ENCODE data around the gene ACLY. TPM values are rescaled to one million over a fixed set of nuclear protein-coding genes. Genes with fewer than 3 reads are reported as not detected.
"Not testable (repeated sequence)": the region's sequence is repeated elsewhere in the genome, so short reads cannot be mapped to it uniquely, and the experiment has no call there.

The ACLY gene
- total RNA-seq, 2 experiments from 2014 or later: 185 to 186 TPM

- no peak for DNase-seq
- no peaks in the 10 kb centered on the region for H3K4me1 Mint-ChIP-seq (ENCODE audit: low read depth)
- H3K36me3 Mint-ChIP-seq (ENCODE audit: low read depth): no peaks in the 10 kb centered on the region
- intact Hi-C loops (cut with micrococcal nuclease): no loop called here
- no peaks in the 10 kb centered on the region for H3K9me3 Mint-ChIP-seq
- ChIA-PET POLR2A (interaction anchor here (0.8 to 1.0 kb wide), 2 partner anchors 28 to 153 kb away, joined by 3 to 4 read pairs; partner anchors contain the start of gene CNP), CTCF (no interaction called here)
- H3K27me3 Mint-ChIP-seq: peaks cover 1% of the 10 kb centered on the region
- no peak for TF ChIP-seq CTCF (IDR thresholded peaks at IDR 0.05)
- ATAC-seq: no peak
- H3K4me3 Mint-ChIP-seq: no peak overlapping the region
- no peak overlapping the region for H3K27ac Mint-ChIP-seq
Observed at GRCh38 chr17:41939044-41939692, 20.4 kb upstream of the ACLY start.

- ATAC-seq: no peak
- CTCF ChIA-PET: no interaction called here
- Mint-ChIP-seq H3K27ac (no peak overlapping the region), H3K4me3 (no peak overlapping the region), H3K9me3 (no peaks in the 10 kb centered on the region), H3K27me3 (peaks cover 1% of the 10 kb centered on the region), H3K4me1 (ENCODE audit: low read depth) (no peaks in the 10 kb centered on the region), H3K36me3 (ENCODE audit: low read depth) (no peaks in the 10 kb centered on the region)
- no peak for TF ChIP-seq CTCF (IDR thresholded peaks at IDR 0.05)
- intact Hi-C loops (cut with micrococcal nuclease): no loop called here
- POLR2A ChIA-PET: interaction anchor here (1.0 kb wide), 1 partner anchor 29 kb away, joined by 3 read pairs; the partner anchor contains the start of gene CNP
- no peak for DNase-seq
Observed at GRCh38 chr17:41937970-41938954, 19.5 kb upstream of the ACLY start.

GRCh38 chr17:41935641-41936040 lies 16.9 kb upstream of the ACLY start:
- Mint-ChIP-seq H3K4me3 (no peak overlapping the region), H3K4me1 (ENCODE audit: low read depth) (peaks cover 8% of the 10 kb centered on the region), H3K36me3 (ENCODE audit: low read depth) (no peaks in the 10 kb centered on the region), H3K9me3 (no peaks in the 10 kb centered on the region), H3K27ac (no peak overlapping the region), H3K27me3 (peaks cover 1% of the 10 kb centered on the region)
- no peak for DNase-seq
- intact Hi-C loops (cut with micrococcal nuclease): no loop called here
- no peak for ATAC-seq
- no peak for TF ChIP-seq CTCF (IDR thresholded peaks at IDR 0.05)
- CTCF ChIA-PET: no interaction called here
- POLR2A ChIA-PET: interaction anchor here (1.2 to 1.4 kb wide), 2 partner anchors 17 to 32 kb away, joined by 4 to 6 read pairs; partner anchors contain the start of gene ACLY

GRCh38 chr17:41932816-41933389 lies 14.2 kb upstream of the ACLY start:
- peaks cover 1% of the 10 kb centered on the region for H3K27me3 Mint-ChIP-seq
- peaks cover 4% of the 10 kb centered on the region for H3K36me3 Mint-ChIP-seq (ENCODE audit: low read depth)
- POLR2A ChIA-PET: interaction anchor here (0.6 to 1.2 kb wide), 3 partner anchors 15 to 183 kb away, joined by 3 to 7 read pairs (median 3); partner anchors contain the start of gene ACLY
- H3K9me3 Mint-ChIP-seq: no peaks in the 10 kb centered on the region
- no peak for TF ChIP-seq CTCF (IDR thresholded peaks at IDR 0.05)
- no peak overlapping the region for H3K4me3 Mint-ChIP-seq
- DNase-seq (no peak), ATAC-seq (no peak)
- H3K27ac Mint-ChIP-seq: no peak overlapping the region
- CTCF ChIA-PET: interaction anchor here (1.4 kb wide), 1 partner anchor 14 kb away, joined by 3 read pairs; the partner anchor contains the start of gene ACLY
- H3K4me1 Mint-ChIP-seq (ENCODE audit: low read depth): peaks cover 20% of the 10 kb centered on the region
- intact Hi-C loops (cut with micrococcal nuclease): no loop called here

DNA sequence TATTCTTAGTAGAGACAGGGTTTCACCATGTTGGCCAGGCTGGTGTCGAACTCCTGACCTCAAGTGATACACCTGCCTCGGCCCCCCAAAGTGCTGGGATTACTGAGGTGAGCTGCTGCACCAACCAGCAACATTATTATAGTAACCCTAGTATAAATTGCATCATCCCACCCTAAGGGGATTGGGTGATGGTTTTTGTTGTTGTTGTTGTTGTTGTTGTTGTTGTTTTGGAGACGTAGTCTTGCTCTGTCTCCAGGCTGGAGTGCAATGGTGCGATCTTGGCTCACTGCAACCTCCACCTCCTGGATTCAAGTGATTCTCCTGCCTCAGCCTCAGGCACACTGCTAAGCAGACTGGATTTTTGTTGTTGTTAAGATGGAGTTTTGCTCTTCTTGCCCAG lies 13.0 kb upstream of the ACLY start:
- intact Hi-C loops (cut with micrococcal nuclease); DNase-seq; H3K9me3 Mint-ChIP-seq; ATAC-seq; H3K27ac Mint-ChIP-seq; H3K27me3 Mint-ChIP-seq; H3K36me3 Mint-ChIP-seq (ENCODE audit: low read depth); H3K4me3 Mint-ChIP-seq: not testable (repeated sequence)
- H3K4me1 Mint-ChIP-seq (ENCODE audit: low read depth): peaks cover 21% of the 10 kb centered on the region
- POLR2A ChIA-PET: interaction anchor here (2.2 to 6.0 kb wide), 2 partner anchors 13 to 86 kb away, joined by 6 to 40 read pairs; partner anchors contain the start of genes ACLY and DNAJC7
- CTCF ChIA-PET: interaction anchor here (1.4 kb wide), 1 partner anchor 13 kb away, joined by 3 read pairs; the partner anchor contains the start of gene ACLY

- intact Hi-C loops (cut with micrococcal nuclease); H3K27me3 Mint-ChIP-seq; DNase-seq; H3K36me3 Mint-ChIP-seq (ENCODE audit: low read depth); H3K9me3 Mint-ChIP-seq: not testable (repeated sequence)
- ATAC-seq: peak; percentile 48
- POLR2A ChIA-PET: interaction anchor here (1.0 to 6.0 kb wide), 4 partner anchors 12 to 87 kb away, joined by 3 to 40 read pairs (median 6); partner anchors contain the start of genes ACLY and DNAJC7
- CTCF ChIA-PET: interaction anchor here (0.6 to 3.2 kb wide), 10 partner anchors 13 to 252 kb away, joined by 3 to 13 read pairs (median 4); partner anchors contain the start of genes ACLY and NKIRAS2
- Mint-ChIP-seq H3K4me1 (ENCODE audit: low read depth) (peaks cover 21% of the 10 kb centered on the region), H3K27ac (peak overlapping the region; percentile 96), H3K4me3 (peak overlapping the region; percentile 93)
Observed at GRCh38 chr17:41930833-41931156, 12.0 kb upstream of the ACLY start.
